Measurements from ENCODE around the gene HOXB13. TPM values are rescaled to one million over a fixed set of nuclear protein-coding genes. Genes with fewer than 3 reads are reported as not detected.
"Not testable (repeated sequence)": the region's sequence is repeated elsewhere in the genome, so short reads cannot be mapped to it uniquely, and the experiment has no call there.

HOXB13 gene
- total RNA-seq, 1 donor from 2014 or later = 5.4 TPM

- peaks cover 12% of the 10 kb centered on the region for H3K27me3 ChIP-seq
These were observed 11.0 kb downstream of the HOXB13 start for GRCh38 chr17:48717367-48718226.

DNA sequence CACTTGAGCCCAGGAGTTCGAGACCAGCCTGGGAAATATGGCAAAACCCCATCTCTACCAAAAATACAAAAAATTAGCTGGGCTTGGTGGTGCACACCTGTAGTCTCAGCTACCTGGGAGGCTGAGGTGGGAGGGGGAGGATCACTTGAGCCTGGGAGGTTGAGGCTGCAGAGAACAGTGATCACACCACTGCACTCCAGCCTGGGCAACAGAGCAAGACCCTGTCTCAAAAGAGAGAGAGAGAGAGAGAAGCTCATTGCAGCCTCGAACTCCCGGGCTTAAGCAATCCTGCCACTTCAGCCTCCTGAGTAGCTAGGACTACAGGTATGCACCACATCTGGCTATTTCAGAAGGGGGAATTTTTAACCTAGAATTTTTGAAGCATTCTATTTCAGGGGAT, 12.0 kb downstream of the HOXB13 start:
- H3K9me3 ChIP-seq; intact Hi-C loops (cut with DNase I); H3K36me3 ChIP-seq; H3K4me3 ChIP-seq; H3K27me3 ChIP-seq; DNase-seq (ENCODE audit: extremely low spot score in 2 of 2); H3K27ac ChIP-seq: not testable (repeated sequence)
- peaks cover 16% of the 10 kb centered on the region for H3K4me1 ChIP-seq

More at GRCh38 chr17:48717367-48718226, 11.0 kb downstream of the HOXB13 start:
- Histone ChIP-seq H3K9me3 (no peaks in the 10 kb centered on the region), H3K36me3 (no peaks in the 10 kb centered on the region), H3K27ac (peak overlapping the region; percentile 70), H3K4me1 (peaks cover 17% of the 10 kb centered on the region), H3K4me3 (no peak overlapping the region)
- intact Hi-C loops (cut with DNase I) = no loop called here
- DNase-seq (ENCODE audit: extremely low spot score in 2 of 2) = no peak
- no peak for TF ChIP-seq POLR2A (IDR thresholded peaks at IDR 0.05)
- no peak for TF ChIP-seq POLR2AphosphoS5 (IDR thresholded peaks at IDR 0.05; ENCODE audit: insufficient read depth in 1 of 2, low read depth in 1 of 2)
- TF ChIP-seq CTCF (IDR thresholded peaks at IDR 0.05) = no peak

- no peaks in the 10 kb centered on the region for H3K36me3 ChIP-seq
- peak in 1 of 2 donors; percentile 37 for DNase-seq (ENCODE audit: extremely low spot score in 2 of 2)
- peaks cover 13% of the 10 kb centered on the region for H3K4me1 ChIP-seq
- H3K27me3 ChIP-seq = peaks cover 7% of the 10 kb centered on the region
- no peak overlapping the region for H3K4me3 ChIP-seq
- intact Hi-C loops (cut with DNase I) = no loop called here
- no peak for TF ChIP-seq CTCF (IDR thresholded peaks at IDR 0.05)
- TF ChIP-seq POLR2A (IDR thresholded peaks at IDR 0.05) = no peak
- no peak for TF ChIP-seq POLR2AphosphoS5 (IDR thresholded peaks at IDR 0.05; ENCODE audit: insufficient read depth in 1 of 2, low read depth in 1 of 2)
- H3K27ac ChIP-seq = no peak overlapping the region
- no peaks in the 10 kb centered on the region for H3K9me3 ChIP-seq
These were observed 12.8 kb downstream of the HOXB13 start for GRCh38 chr17:48715496-48716399.

GRCh38 chr17:48711128-48711527, 17.4 kb downstream of the HOXB13 start:
- TF ChIP-seq POLR2A (IDR thresholded peaks at IDR 0.05) (no peak), POLR2AphosphoS5 (IDR thresholded peaks at IDR 0.05; ENCODE audit: insufficient read depth in 1 of 2, low read depth in 1 of 2) (no peak), CTCF (IDR thresholded peaks at IDR 0.05) (no peak)
- intact Hi-C loops (cut with DNase I) = no loop called here
- Histone ChIP-seq H3K4me1 (no peaks in the 10 kb centered on the region), H3K27ac (no peak overlapping the region), H3K27me3 (no peaks in the 10 kb centered on the region), H3K9me3 (no peaks in the 10 kb centered on the region), H3K36me3 (no peaks in the 10 kb centered on the region), H3K4me3 (no peak overlapping the region)
- no peak for DNase-seq (ENCODE audit: extremely low spot score in 2 of 2)

DNA sequence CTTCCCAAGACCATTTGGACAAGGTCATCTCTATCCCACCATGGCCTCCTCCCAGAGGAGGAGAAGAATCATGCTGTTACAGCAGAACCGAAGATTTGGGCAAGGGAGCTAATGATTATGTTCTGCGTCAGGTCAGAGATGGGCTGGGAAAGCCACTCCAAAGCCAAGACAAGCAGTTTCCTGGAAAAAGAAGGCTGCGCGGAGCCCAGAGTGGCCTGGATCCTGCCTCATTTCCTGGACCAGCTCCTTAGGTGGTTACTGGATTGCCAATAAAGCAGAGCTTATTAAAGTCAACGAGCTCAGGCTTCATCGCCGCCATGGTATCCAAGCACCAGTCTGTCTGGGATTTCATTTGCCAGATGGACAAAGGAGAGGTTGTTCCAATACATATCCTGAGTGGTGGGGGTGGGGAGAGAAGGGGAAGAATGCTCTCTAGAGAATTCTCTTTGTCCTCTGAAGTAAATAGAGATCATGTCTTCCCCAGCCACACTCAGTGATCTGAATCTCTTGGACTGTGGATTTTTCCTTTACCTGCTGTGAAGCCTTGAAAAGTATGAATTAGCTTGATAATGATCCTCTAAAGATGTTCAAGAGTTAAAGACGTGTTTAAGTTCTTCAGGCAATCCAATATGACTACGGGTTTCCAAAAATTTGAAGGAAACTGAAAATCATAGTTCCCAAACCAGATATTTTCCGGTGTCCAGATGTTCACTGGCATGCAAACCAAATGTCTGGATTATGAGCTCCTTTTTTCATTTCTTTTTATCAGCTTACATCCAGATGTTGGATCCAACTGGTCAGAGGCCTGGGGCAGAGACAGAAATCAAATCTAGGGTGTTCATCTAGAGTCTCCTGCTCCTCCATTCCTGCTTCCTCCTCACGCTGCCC, 23.9 kb downstream of the HOXB13 start:
- no peak overlapping the region for H3K4me3 ChIP-seq
- H3K27ac ChIP-seq = no peak overlapping the region
- TF ChIP-seq POLR2AphosphoS5 (IDR thresholded peaks at IDR 0.05; ENCODE audit: insufficient read depth in 1 of 2, low read depth in 1 of 2) (no peak), CTCF (IDR thresholded peaks at IDR 0.05) (no peak), POLR2A (IDR thresholded peaks at IDR 0.05) (no peak)
- no peaks in the 10 kb centered on the region for H3K36me3 ChIP-seq
- no peaks in the 10 kb centered on the region for H3K4me1 ChIP-seq
- H3K9me3 ChIP-seq = no peaks in the 10 kb centered on the region
- intact Hi-C loops (cut with DNase I) = no loop called here
- DNase-seq (ENCODE audit: extremely low spot score in 2 of 2) = no peak
- H3K27me3 ChIP-seq = no peaks in the 10 kb centered on the region
